Left ventricle myocardium inferior (tissue), 1 donor: ENCODE measurements around the gene EPHA3. TPM values are rescaled to one million over a fixed set of nuclear protein-coding genes. Genes with fewer than 3 reads are reported as not detected.

ENCODE experiments used
- DNase-seq: peaks from one replicate; pipeline ENCODE4 v3.0.0-alpha.2; 2020
- H3K27ac ChIP-seq: fragments of 200-600 bp; replicated peaks from 2 replicates; pipeline ENCODE4 v1.8.0; 2021
- H3K27me3 ChIP-seq: fragments of 200-600 bp; 2 replicates; pipeline ENCODE4 v1.8.0; 2021; ENCODE audit warnings: low read depth
- H3K36me3 ChIP-seq: fragments of 200-600 bp; 2 replicates; pipeline ENCODE4 v1.8.0; 2021
- H3K4me1 ChIP-seq: fragments of 200-600 bp; 2 replicates; pipeline ENCODE4 v1.8.0; 2021
- H3K4me3 ChIP-seq: fragments of 200-600 bp; 2 replicates; pipeline ENCODE4 v1.8.0; 2021; ENCODE audit warnings: mild to moderate bottlenecking, moderate library complexity
- H3K9me3 ChIP-seq: fragments of 200-600 bp; replicated peaks from 2 replicates; pipeline ENCODE4 v1.8.0; 2021
- intact Hi-C: fragments of 100-400 bp; cut with micrococcal nuclease; formaldehyde crosslinking; loops from one replicate; pipeline ENCODE4 v1.11.0; 2022
- total RNA-seq: library from RNA; stranded (reverse); fragmentation: NEBNext Ultra II Directional; extraction: Animal tissue kit (Norgen Biotek cat#: 25700); gene quantifications from one replicate; pipeline ENCODE4 v1.2.1, GENCODE V29; 2021
- TF ChIP-seq, protein P1 (sequence below): fragments of 200-600 bp; IDR thresholded peaks from 2 replicates; pipeline ENCODE4 v1.8.0; 2021; ENCODE audit warnings: antibody characterized with exemption, mild to moderate bottlenecking, borderline replicate concordance
- donor health status: DM: no; HTN: yes; CAD: no; lungs with severe emphysema.

Gene EPHA3
- total RNA-seq, 1 donor from 2014 or later, result 3.5 TPM

DNA sequence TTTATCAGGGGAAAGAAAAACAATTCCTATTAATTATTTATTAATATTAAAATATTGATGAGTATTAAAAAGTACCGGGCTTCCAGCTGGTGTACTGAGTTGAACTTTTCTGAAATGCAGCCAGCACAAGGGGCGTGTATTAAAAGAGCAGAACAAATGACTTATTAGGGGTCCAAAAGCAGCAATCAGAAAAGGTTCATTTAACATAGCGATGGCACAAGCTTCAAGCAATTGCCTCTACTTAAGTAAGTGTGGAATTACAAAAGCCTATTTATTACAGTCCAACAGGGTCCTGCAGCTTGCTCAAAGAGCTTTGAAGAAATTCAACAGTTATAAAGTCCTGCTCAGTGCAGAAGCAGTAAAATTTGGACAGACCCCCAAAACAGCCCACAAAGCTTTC, 285.6 kb downstream of the EPHA3 start:
- DNase-seq, result no peak
- H3K4me3 ChIP-seq, result no peak overlapping the region
- H3K4me1 ChIP-seq, result no peaks in the 10 kb centered on the region

DNA sequence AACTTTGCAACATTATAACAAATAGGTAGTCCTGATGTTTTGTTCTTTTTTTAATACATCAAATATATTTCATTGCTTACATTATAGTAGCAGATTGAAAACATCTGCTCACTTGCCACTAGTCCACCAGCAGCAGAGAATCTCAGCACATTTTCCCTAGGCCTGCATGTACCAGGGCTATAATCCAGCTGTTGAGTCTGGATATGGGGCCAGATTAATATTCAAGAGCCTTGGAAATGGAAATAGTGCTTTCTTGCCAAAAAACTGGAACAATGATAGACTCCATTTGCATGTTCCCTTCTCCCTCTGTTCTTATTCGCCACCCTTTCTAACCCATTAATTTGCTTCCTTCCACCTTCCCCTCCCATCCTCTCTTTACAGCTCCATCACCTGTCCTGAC, 288.0 kb downstream of the EPHA3 start:
- no peaks in the 10 kb centered on the region for H3K9me3 ChIP-seq
- TF ChIP-seq, protein P1, sequence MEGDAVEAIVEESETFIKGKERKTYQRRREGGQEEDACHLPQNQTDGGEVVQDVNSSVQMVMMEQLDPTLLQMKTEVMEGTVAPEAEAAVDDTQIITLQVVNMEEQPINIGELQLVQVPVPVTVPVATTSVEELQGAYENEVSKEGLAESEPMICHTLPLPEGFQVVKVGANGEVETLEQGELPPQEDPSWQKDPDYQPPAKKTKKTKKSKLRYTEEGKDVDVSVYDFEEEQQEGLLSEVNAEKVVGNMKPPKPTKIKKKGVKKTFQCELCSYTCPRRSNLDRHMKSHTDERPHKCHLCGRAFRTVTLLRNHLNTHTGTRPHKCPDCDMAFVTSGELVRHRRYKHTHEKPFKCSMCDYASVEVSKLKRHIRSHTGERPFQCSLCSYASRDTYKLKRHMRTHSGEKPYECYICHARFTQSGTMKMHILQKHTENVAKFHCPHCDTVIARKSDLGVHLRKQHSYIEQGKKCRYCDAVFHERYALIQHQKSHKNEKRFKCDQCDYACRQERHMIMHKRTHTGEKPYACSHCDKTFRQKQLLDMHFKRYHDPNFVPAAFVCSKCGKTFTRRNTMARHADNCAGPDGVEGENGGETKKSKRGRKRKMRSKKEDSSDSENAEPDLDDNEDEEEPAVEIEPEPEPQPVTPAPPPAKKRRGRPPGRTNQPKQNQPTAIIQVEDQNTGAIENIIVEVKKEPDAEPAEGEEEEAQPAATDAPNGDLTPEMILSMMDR, result no peak
- no peaks in the 10 kb centered on the region for H3K27me3 ChIP-seq
- intact Hi-C loops, result no loop called here
- DNase-seq, result no peak
- no peak overlapping the region for H3K4me3 ChIP-seq
- no peaks in the 10 kb centered on the region for H3K4me1 ChIP-seq
- no peaks in the 10 kb centered on the region for H3K36me3 ChIP-seq
- no peak overlapping the region for H3K27ac ChIP-seq

More for the DNA sequence above, 285.6 kb downstream of the EPHA3 start:
- H3K9me3 ChIP-seq, result no peaks in the 10 kb centered on the region
- TF ChIP-seq, protein P1, result no peak
- H3K27ac ChIP-seq, result no peak overlapping the region
- no peaks in the 10 kb centered on the region for H3K27me3 ChIP-seq
- intact Hi-C loops, result no loop called here
- no peaks in the 10 kb centered on the region for H3K36me3 ChIP-seq

DNA sequence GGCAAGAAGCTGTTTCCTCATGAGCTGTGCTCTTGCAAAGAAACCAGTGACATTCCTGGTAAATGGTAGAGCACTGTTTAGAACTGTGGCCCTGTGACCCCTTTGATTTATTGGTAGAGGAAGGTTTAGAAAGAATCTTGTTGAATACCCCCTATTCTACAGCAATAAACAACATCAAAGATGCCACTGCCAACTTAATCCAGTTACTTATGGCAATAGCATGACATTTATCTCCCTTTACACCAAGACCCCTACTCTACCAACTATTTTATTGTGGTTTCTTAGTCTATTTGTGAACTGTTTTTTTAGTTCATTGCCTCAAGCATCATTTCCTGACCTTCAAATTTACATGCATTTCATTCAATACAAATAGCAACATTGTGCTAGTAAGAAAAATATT, 288.6 kb downstream of the EPHA3 start:
- TF ChIP-seq, protein P1, result no peak
- intact Hi-C loops, result no loop called here
- no peak for DNase-seq
- Histone ChIP-seq H3K27me3 (no peaks in the 10 kb centered on the region), H3K27ac (no peak overlapping the region), H3K4me3 (no peak overlapping the region), H3K36me3 (no peaks in the 10 kb centered on the region), H3K9me3 (no peaks in the 10 kb centered on the region), H3K4me1 (no peaks in the 10 kb centered on the region)

DNA sequence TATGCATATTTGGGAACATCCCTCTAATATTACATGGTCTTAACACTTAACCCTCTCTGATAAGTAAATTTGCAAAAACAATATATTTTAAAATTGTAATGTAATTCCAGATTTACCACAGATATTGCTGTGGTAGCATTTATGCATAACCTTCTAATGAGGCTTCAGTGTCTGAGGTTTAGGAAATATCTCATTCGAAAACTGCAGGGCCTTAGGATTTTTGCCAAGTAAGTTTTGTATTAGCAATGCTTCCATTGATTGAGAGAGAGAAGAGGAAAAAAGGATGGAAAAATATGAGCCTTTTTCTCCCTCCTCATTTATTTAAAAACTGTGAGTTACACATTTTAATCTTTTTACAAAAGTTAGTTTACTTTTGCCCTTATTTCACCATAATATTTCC, 294.6 kb downstream of the EPHA3 start:
- Histone ChIP-seq H3K9me3 (no peaks in the 10 kb centered on the region), H3K27me3 (no peaks in the 10 kb centered on the region), H3K27ac (no peak overlapping the region), H3K36me3 (no peaks in the 10 kb centered on the region), H3K4me3 (no peak overlapping the region), H3K4me1 (no peaks in the 10 kb centered on the region)
- intact Hi-C loops, result no loop called here
- TF ChIP-seq, protein P1, result no peak
- DNase-seq, result no peak

DNA sequence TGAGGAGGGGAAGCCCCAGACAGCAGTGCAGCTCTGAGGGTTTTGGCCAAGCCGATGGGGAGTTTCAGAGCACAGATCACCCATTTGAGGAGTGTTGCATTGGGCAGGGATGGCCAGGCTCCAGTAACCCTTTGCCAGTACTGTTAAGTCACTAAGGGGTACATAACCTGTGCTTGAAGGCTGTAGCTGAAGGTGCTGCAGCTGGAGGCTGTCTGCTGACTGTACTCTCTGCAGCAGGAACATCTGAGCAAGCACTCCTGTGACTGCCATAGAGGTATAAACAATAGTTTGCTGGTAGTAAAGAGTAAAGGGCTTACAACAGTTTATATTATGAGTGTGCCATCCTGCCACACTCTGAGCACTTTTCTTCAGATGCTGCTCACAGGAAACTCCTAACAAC, 297.8 kb downstream of the EPHA3 start:
- intact Hi-C loops, result no loop called here
- TF ChIP-seq, protein P1, result no peak
- no peaks in the 10 kb centered on the region for H3K36me3 ChIP-seq
- no peak for DNase-seq
- no peaks in the 10 kb centered on the region for H3K9me3 ChIP-seq
- H3K27me3 ChIP-seq, result no peaks in the 10 kb centered on the region
- no peak overlapping the region for H3K4me3 ChIP-seq
- no peak overlapping the region for H3K27ac ChIP-seq
- no peaks in the 10 kb centered on the region for H3K4me1 ChIP-seq

DNA sequence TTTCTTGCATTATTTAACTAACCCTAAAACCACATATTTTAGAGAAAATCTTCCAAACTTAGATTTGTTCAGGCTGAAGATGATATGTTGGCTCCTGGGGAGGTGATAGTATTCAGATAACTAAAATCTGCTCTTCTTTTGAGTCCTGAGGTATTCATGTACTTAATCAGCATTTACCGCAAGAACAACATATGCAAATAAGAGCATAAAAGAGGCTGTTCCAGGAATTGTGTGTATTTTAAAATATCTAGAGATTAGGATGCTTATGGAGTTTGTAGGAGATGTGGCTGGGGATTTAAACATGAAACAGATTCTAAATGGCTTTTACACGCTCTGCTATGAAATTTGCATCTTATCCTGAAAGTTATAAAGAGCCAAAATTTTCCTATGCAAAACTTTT, 298.2 kb downstream of the EPHA3 start:
- intact Hi-C loops, result no loop called here
- TF ChIP-seq, protein P1, result no peak
- H3K27me3 ChIP-seq, result no peaks in the 10 kb centered on the region
- H3K4me1 ChIP-seq, result no peaks in the 10 kb centered on the region
- no peaks in the 10 kb centered on the region for H3K9me3 ChIP-seq
- no peak for DNase-seq
- no peaks in the 10 kb centered on the region for H3K36me3 ChIP-seq
- H3K27ac ChIP-seq, result no peak overlapping the region
- no peak overlapping the region for H3K4me3 ChIP-seq
